Muscle of leg (tissue), 11 donors: ENCODE measurements around the gene SRGAP3. TPM values are rescaled to one million over a fixed set of nuclear protein-coding genes. Genes with fewer than 3 reads are reported as not detected.
A peak's percentile ranks its signal among the peaks of the same experiment; 100 is the strongest.

Source experiments
- DNase-seq: peaks from one replicate; pipeline ENCODE4 v3.0.0; 2013
- H3K27ac ChIP-seq: one replicate; pipeline ENCODE4 v1.5.1; 2013; ENCODE audit warnings: mild to moderate bottlenecking, low read length, control low read depth
- H3K27me3 ChIP-seq: one replicate; pipeline ENCODE4 v1.6.1; 2013; ENCODE audit warnings: low read length; ENCODE audit not compliant: control insufficient read depth, insufficient read depth
- H3K36me3 ChIP-seq: one replicate; pipeline ENCODE4 v1.6.1; 2013; ENCODE audit warnings: low read length; ENCODE audit not compliant: control insufficient read depth, insufficient read depth
- H3K4me1 ChIP-seq: one replicate; pipeline ENCODE4 v1.6.1; 2013; ENCODE audit warnings: low read length; ENCODE audit not compliant: control insufficient read depth, insufficient read depth
- H3K4me3 ChIP-seq: one replicate; pipeline ENCODE4 v1.5.1; 2013; ENCODE audit warnings: low read length, control low read depth
- H3K9me3 ChIP-seq: replicated peaks from 2 replicates; pipeline ENCODE4 v1.6.1; 2013; ENCODE audit warnings: low read depth, low read length; ENCODE audit not compliant: control insufficient read depth
- WGBS: methylation state at CpG from one replicate; pipeline ENCODE4 v1.1.5; 2013; ENCODE audit warnings: missing lambda C conversion rate; ENCODE audit not compliant: insufficient coverage; 5-methylcytosine and 5-hydroxymethylcytosine counted together
- polyA plus RNA-seq, 8 donors: library from polyadenylated mRNA; unstranded; fragments of 120-200 nt; gene quantifications; one replicate each; pipeline versions ENCODE4 v1.2.1 to v1.2.3, GENCODE V29; 2013; ENCODE audit warnings: inconsistent platforms in 1 of 8, low replicate concordance in 1 of 8; ENCODE audit not compliant: insufficient read length in 8 of 8, insufficient read depth in 1 of 8
- total RNA-seq: library from RNA; stranded (reverse); fragments of 120-200 nt; gene quantifications from one replicate; pipeline ENCODE4 v1.2.4, GENCODE V29; 2013

The SRGAP3 gene
- total and polyA plus RNA-seq, 9 donors = 16.2 to 25.7 (median 20.2) TPM

GRCh38 chr3:9139366-9139765 lies 110.1 kb downstream of the SRGAP3 start:
- Histone ChIP-seq H3K9me3 (peaks cover 6% of the 10 kb centered on the region), H3K36me3 (no peaks in the 10 kb centered on the region), H3K4me1 (peaks cover 42% of the 10 kb centered on the region), H3K27ac (no peak overlapping the region), H3K27me3 (peaks cover 10% of the 10 kb centered on the region), H3K4me3 (no peak overlapping the region)
- DNase-seq = no peak
- 96% methylated on average over 4 of the region's 4 CpGs for WGBS

DNA sequence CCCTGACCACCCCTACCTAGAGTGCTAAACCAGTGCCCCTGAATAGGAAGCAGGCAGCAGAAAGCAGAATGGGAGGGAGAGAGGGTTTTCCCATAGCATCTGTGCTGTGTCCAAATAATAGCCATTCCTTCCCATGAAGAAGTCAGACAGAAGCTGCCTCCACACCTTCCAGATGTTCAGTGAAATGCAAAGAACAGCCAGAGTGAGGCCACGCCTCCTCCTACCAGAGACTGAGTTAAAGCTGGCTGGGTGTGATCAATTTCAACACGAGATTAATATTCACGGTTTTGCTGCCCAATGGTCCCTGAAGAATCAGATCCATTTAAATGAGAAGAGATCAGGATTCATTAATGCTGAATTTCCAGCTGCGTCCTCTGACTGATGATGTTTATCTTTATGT lies 111.8 kb downstream of the SRGAP3 start:
- peaks cover 6% of the 10 kb centered on the region for H3K9me3 ChIP-seq
- peak; percentile 90 for DNase-seq
- peaks cover 43% of the 10 kb centered on the region for H3K4me1 ChIP-seq
- peaks cover 10% of the 10 kb centered on the region for H3K27me3 ChIP-seq
- peak overlapping the region; percentile 43 for H3K27ac ChIP-seq
- H3K4me3 ChIP-seq = no peak overlapping the region
- H3K36me3 ChIP-seq = no peaks in the 10 kb centered on the region
- no CpG with 5 or more reads among the region's 4 CpGs for WGBS

GRCh38 chr3:9136746-9137465 lies 112.5 kb downstream of the SRGAP3 start:
- Histone ChIP-seq H3K4me3 (no peak overlapping the region), H3K9me3 (peaks cover 6% of the 10 kb centered on the region)
- 80% methylated on average over 8 of the region's 12 CpGs for WGBS

GRCh38 chr3:9135930-9136525 lies 113.4 kb downstream of the SRGAP3 start:
- Histone ChIP-seq H3K27ac (no peak overlapping the region), H3K9me3 (peaks cover 6% of the 10 kb centered on the region), H3K4me1 (peaks cover 34% of the 10 kb centered on the region), H3K4me3 (no peak overlapping the region), H3K36me3 (no peaks in the 10 kb centered on the region), H3K27me3 (peaks cover 10% of the 10 kb centered on the region)
- peak; percentile 44 for DNase-seq
- WGBS = 23% methylated on average over 27 of the region's 56 CpGs

More at GRCh38 chr3:9136746-9137465, 112.5 kb downstream of the SRGAP3 start:
- peaks cover 10% of the 10 kb centered on the region for H3K27me3 ChIP-seq
- no peaks in the 10 kb centered on the region for H3K36me3 ChIP-seq
- no peak for DNase-seq
- peaks cover 39% of the 10 kb centered on the region for H3K4me1 ChIP-seq
- peak overlapping the region; percentile 43 for H3K27ac ChIP-seq

DNA sequence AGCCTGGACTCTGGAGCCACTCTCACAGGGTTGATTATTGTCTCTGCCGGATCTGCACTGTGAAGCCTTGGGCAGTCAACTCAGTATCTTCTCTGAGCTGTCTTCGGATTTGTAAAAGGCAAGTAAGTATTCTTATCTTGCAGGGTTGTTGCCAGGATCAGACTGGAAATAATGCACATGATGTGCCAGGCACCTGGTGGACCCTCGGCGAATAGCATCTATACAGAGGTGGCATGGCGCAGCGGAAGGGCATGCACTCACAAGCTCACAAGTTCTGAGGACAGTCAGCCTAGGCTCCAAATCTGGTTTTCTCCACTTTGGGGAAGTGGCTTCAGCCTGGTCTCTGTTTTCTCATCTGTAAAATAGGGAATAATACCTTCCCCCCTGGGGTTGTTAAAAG lies 113.9 kb downstream of the SRGAP3 start:
- DNase-seq = no peak
- H3K27me3 ChIP-seq = peaks cover 10% of the 10 kb centered on the region
- H3K4me3 ChIP-seq = no peak overlapping the region
- peaks cover 6% of the 10 kb centered on the region for H3K9me3 ChIP-seq
- H3K4me1 ChIP-seq = peaks cover 32% of the 10 kb centered on the region
- WGBS = 93% methylated on average over 3 of the region's 6 CpGs
- H3K36me3 ChIP-seq = no peaks in the 10 kb centered on the region
- H3K27ac ChIP-seq = no peak overlapping the region

DNA sequence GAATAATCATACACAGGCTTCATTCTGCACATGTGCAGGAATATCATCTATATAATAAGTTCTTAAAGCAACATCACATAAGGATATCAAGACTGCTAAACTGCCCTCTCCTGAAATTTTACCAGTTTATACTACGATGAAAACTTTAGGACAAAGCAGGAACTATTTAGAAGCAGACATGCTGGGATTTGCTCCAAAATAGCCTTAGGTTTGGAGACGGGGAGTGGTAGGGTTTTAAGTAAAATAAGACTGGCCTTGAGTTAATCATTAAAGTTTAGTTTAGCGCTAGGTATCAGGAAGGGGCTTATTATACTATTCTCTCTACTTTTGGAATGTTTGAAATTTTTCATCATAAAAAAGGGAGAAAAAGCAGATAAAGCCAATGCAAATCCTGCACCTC lies 115.8 kb downstream of the SRGAP3 start:
- no CpG with 5 or more reads among the region's 3 CpGs for WGBS
- DNase-seq = no peak
- no peak overlapping the region for H3K27ac ChIP-seq
- no peaks in the 10 kb centered on the region for H3K36me3 ChIP-seq
- H3K9me3 ChIP-seq = no peaks in the 10 kb centered on the region
- no peak overlapping the region for H3K4me3 ChIP-seq
- H3K27me3 ChIP-seq = peaks cover 10% of the 10 kb centered on the region
- H3K4me1 ChIP-seq = peaks cover 36% of the 10 kb centered on the region

GRCh38 chr3:9130345-9131305 lies 118.8 kb downstream of the SRGAP3 start:
- peak; percentile 49 for DNase-seq
- WGBS = 15% methylated on average over 3 of the region's 8 CpGs
- peaks cover 15% of the 10 kb centered on the region for H3K4me1 ChIP-seq

GRCh38 chr3:9129365-9129764 lies 120.1 kb downstream of the SRGAP3 start:
- Histone ChIP-seq H3K36me3 (no peaks in the 10 kb centered on the region), H3K9me3 (no peaks in the 10 kb centered on the region), H3K4me3 (no peak overlapping the region), H3K4me1 (peaks cover 24% of the 10 kb centered on the region), H3K27ac (no peak overlapping the region), H3K27me3 (no peaks in the 10 kb centered on the region)
- WGBS = no CpG with 5 or more reads among the region's 2 CpGs
- DNase-seq = no peak

More at GRCh38 chr3:9130345-9131305, 118.8 kb downstream of the SRGAP3 start:
- no peaks in the 10 kb centered on the region for H3K9me3 ChIP-seq
- H3K36me3 ChIP-seq = no peaks in the 10 kb centered on the region
- H3K27ac ChIP-seq = no peak overlapping the region
- no peak overlapping the region for H3K4me3 ChIP-seq
- H3K27me3 ChIP-seq = peaks cover 4% of the 10 kb centered on the region

DNA sequence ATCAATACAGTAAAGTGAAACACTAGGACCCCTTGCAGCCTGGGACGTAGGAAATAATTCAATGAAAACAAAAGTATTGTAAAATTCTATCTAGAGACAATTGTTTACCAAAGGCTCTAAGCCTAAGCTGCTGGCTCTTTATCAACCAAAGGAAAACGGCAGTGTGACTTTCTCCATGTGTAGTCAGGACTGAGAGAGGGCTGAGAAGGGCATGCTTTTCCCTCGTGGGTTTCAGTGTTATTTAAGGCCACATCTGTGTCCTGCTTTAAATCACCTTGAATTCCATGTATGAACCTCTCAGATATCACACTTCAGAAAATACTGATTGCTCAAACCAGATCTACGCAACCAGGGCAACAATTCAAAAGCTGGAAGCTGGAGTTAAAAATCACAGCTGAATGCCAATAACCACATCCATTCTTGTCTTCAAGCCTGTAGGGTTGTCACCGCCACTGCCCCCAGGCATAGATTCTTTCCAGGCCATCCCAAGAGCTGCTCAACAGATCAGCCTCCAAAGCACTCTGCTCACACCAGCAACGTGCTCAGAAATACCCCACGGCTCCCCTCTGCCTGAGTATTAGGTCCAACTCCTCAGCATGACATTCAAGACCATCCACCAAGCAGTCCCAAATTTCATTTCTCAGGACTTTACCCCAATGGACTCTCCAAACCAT lies 124.0 kb downstream of the SRGAP3 start:
- WGBS = 75% methylated on average over 4 of the region's 7 CpGs
- DNase-seq = no peak
- Histone ChIP-seq H3K36me3 (peaks cover 11% of the 10 kb centered on the region), H3K27me3 (no peaks in the 10 kb centered on the region), H3K9me3 (no peaks in the 10 kb centered on the region), H3K4me1 (peaks cover 22% of the 10 kb centered on the region), H3K27ac (no peak overlapping the region), H3K4me3 (no peak overlapping the region)
